A549 (cell line): ENCODE measurements around the gene HAS3.

Experiments
- CTCF ChIP-seq: fragments of >200 bp; sonication (Bioruptor Twin); formaldehyde crosslinking; IDR thresholded peaks from 3 replicates; pipeline ENCODE4 v1.5.1; 2016
- ESRRA ChIP-seq: fragments of 150-350 bp; IDR thresholded peaks from 2 replicates; pipeline ENCODE4 v1.6.1; 2014; ENCODE audit warnings: mild to moderate bottlenecking, low read length, borderline replicate concordance
- POLR2A ChIP-seq: IDR thresholded peaks from 2 replicates; pipeline ENCODE4 v1.6.1; 2012; ENCODE audit warnings: mild to moderate bottlenecking, low read length
- RFX5 ChIP-seq: fragments of 450-650 bp; IDR thresholded peaks from 2 replicates; pipeline ENCODE4 v1.7.1; 2014; ENCODE audit warnings: antibody characterized with exemption, mild to moderate bottlenecking, moderate library complexity

GRCh38 chr16:69088684-69089083 lies 16.8 kb upstream of the HAS3 start:
- TF ChIP-seq ESRRA = no peak
- no peak for TF ChIP-seq POLR2A
- no peak for TF ChIP-seq RFX5
- TF ChIP-seq CTCF = no peak
